Epithelial cell of prostate (primary cell): ENCODE results near the gene OIT3.

Source experiments
- DNase-seq: peaks from one replicate; pipeline ENCODE4 v3.0.0-alpha.2; 2011; ENCODE audit warnings: low read depth, low spot score
- H3K27ac ChIP-seq: fragments of 450-650 bp; 2 replicates; pipeline ENCODE4 v1.5.1; 2017; ENCODE audit warnings: mild to moderate bottlenecking

OIT3 gene

DNA sequence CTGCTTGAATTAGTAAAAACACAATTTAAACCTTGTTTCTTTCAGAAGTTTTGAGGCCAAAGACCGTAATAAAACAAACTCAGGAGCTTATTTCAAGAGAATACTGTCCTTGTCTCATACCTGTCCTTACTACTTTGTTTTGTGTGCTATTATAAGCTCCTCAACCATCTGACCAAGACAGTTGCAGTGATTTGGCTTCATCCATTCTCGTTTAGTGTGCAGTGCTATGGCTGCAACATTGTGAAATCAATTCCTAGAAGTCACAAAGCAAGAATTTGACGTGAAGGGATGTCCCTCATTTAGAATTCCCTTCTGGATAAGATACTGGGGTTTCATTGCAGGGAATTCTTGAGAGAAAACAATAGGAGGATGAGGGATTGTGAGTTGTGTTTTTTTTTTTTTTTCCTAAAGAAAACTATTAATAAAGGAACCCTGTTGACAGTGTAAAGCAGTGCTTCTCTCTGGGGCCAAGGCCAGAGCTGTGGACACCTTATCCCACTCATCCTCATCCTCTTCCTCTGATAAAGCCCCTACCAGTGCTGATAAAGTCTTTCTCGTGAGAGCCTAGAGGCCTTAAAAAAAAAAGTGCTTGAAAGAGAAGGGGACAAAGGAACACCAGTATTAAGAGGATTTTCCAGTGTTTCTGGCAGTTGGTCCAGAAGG lies at the start of gene OIT3:
TSS of gene OIT3 (plus strand) at position 604 of the 663 bp plus-strand sequence. CDS start 60 bp downstream, outside the sequence.
- no peak within 1 kb of the TSS for H3K27ac ChIP-seq

GRCh38 chr10:72846238-72846637 lies 47.3 kb upstream of the OIT3 start:
- peak overlapping the region; percentile 88 for H3K27ac ChIP-seq
- peak; percentile 73 for DNase-seq

More for the DNA sequence above, at the start of gene OIT3:
- DNase-seq, result no peak

DNA sequence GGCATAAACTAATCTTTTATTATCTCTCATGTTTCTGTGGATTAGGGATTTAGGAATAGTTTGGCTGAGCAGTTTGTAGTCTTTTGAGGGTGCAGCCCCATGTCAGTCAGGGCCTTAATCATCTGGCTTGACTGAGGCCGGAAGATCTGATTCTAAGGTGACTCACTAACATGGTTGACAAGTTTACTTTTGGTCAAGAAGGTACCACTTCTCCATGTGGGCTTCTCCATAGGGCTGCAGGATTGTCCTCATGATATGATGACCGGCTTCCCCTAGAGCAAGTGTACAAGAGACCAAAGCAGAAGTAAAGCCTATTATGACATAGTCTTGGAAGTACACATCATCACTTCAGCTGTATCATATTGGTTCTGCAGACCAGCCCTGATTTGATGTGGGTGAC lies 45.9 kb upstream of the OIT3 start:
- H3K27ac ChIP-seq, result peak overlapping the region; percentile 88
- peak; percentile 12 for DNase-seq

DNA sequence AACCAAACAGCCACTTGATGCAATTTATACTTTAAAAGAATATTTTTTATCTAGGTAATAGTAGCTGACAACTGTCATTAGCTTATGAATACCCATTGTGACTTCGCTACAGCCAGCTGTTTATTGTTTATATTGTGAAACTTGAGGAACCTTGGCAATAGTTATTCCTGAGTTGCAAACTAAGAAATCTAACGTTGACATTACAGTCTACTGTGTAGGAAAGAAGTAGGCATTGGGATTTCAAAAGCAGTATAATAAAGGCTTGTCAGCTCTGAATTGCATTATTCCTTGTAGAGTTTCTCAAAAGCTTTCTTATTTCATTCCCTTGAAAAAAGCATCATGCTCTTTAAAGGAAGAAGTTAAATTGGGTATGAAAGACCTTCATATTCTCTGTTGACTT lies 42.7 kb upstream of the OIT3 start:
- no peak overlapping the region for H3K27ac ChIP-seq
- DNase-seq, result no peak

DNA sequence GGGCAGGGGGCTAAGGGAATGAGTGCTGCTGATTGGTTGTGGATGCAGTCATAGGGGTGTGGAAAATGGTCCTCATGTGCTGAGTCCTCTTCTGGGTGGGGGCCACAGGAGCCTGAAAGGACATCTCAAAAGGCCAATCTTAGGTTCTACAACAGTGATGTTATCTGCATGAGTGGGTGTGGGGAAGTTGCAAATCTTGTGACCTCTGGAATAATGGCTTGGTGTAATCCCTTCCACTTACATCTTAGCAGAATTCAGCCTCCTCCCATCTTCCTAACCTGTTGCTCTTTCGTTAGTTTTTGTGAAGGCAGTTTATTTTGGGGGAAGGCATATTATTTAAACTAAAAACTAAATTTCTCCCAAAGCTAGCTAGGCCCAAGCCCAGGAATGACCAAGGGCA lies 42.0 kb upstream of the OIT3 start:
- H3K27ac ChIP-seq, result no peak overlapping the region
- DNase-seq, result no peak

DNA sequence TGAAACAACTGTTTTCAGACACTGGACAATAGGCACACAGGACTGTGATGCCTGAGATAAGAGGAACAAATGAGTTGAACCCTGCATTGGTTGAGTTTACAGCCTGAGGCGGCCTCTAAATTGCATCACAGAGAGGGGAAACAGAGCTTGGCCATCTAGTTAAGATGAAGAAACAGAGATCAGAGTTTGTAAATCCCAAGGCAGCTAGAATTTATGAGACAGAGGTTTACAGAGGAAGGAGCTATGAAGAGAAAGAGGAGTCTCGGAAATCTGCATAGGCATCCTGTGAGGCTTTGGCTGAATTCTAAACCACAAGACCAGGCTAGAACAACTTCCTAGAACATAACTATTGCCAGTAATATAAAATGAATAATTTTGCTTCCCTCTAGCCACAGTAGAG lies 41.0 kb upstream of the OIT3 start:
- H3K27ac ChIP-seq, result no peak overlapping the region
- no peak for DNase-seq

- no peak overlapping the region for H3K27ac ChIP-seq
- no peak for DNase-seq
Measured at GRCh38 chr10:72855129-72855528, 38.4 kb upstream of the OIT3 start.

DNA sequence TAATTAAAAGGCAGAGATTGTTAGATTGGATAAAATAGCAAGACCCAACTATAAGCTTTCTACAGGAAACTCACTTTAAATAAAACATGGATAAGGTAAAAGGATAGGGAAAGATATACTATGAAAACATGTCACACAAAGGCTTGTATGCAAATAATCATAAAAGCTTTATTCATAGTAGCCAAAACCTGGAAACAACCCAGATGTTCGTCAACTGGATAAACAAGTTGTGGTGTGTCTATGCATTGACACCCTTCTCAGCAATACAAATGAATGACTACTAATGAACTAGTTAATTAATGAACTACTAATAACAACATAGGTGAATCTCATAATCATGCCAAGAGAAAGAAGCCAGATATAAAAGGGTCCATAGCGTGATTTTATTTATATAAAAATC lies 37.7 kb upstream of the OIT3 start:
- no peak for DNase-seq
- no peak overlapping the region for H3K27ac ChIP-seq

GRCh38 chr10:72858067-72858466 lies 35.5 kb upstream of the OIT3 start:
- H3K27ac ChIP-seq, result no peak overlapping the region
- DNase-seq, result no peak

GRCh38 chr10:72862957-72863356 lies 30.6 kb upstream of the OIT3 start:
- no peak overlapping the region for H3K27ac ChIP-seq
- DNase-seq, result no peak

GRCh38 chr10:72875250-72876055 lies 18.1 kb upstream of the OIT3 start:
- DNase-seq, result no peak
- H3K27ac ChIP-seq, result no peak overlapping the region

GRCh38 chr10:72879245-72879644 lies 14.3 kb upstream of the OIT3 start:
- no peak for DNase-seq
- H3K27ac ChIP-seq, result no peak overlapping the region

DNA sequence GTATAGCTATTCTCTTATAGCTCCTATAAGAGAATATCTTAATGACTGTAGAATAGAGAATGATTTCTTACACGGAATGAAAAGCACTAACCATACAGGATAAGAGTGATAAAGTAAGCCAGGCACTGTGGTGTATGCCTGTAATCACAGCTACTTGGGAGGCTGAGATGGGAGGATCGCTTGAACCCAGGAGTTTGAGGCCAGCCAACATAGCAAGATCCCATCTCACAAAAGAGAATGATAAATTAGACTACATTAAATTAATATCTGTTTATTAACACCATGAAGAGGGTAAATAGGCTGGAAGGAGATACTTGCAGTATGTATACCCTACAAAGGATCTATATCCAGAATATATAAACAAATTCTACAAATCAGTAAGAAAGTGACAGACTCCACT lies 12.2 kb upstream of the OIT3 start:
- H3K27ac ChIP-seq, result no peak overlapping the region
- DNase-seq, result no peak

GRCh38 chr10:72883861-72884260 lies 9.7 kb upstream of the OIT3 start:
- no peak for DNase-seq
- no peak overlapping the region for H3K27ac ChIP-seq

- no peak for DNase-seq
- H3K27ac ChIP-seq, result no peak overlapping the region
Measured at GRCh38 chr10:72885953-72886352, 7.6 kb upstream of the OIT3 start.

- DNase-seq, result no peak
- peak overlapping the region; percentile 24 for H3K27ac ChIP-seq
Measured at GRCh38 chr10:72886621-72887020, 6.9 kb upstream of the OIT3 start.

DNA sequence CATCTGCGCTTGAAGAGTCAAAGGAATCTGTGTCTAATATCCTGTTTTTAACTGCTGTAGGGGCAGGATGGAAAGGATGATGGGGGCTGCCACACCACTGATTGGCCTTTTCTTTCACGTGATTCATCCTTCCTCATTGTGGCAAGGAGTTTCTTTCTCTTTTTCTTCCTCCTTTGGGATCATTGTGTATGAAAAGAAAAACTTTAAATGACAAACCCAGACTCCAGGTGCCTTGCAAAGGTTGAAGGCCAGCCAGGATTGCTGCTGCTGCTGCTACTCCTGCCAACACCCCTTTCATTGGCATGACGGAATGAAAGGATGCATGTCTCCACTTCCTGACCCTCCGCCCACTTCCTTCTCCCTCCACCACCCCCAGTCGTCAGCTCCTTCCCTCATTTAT lies 6.5 kb upstream of the OIT3 start:
- peak overlapping the region; percentile 24 for H3K27ac ChIP-seq
- no peak for DNase-seq

- no peak overlapping the region for H3K27ac ChIP-seq
- no peak for DNase-seq
Measured at GRCh38 chr10:72888151-72888638, 5.3 kb upstream of the OIT3 start.

- peak overlapping the region; percentile 24 for H3K27ac ChIP-seq
- DNase-seq, result peak; percentile 99
Measured at GRCh38 chr10:72889391-72889831, 4.1 kb upstream of the OIT3 start.

- H3K27ac ChIP-seq, result peak overlapping the region; percentile 24
- DNase-seq, result no peak
Measured at GRCh38 chr10:72890086-72890485, 3.5 kb upstream of the OIT3 start.

DNA sequence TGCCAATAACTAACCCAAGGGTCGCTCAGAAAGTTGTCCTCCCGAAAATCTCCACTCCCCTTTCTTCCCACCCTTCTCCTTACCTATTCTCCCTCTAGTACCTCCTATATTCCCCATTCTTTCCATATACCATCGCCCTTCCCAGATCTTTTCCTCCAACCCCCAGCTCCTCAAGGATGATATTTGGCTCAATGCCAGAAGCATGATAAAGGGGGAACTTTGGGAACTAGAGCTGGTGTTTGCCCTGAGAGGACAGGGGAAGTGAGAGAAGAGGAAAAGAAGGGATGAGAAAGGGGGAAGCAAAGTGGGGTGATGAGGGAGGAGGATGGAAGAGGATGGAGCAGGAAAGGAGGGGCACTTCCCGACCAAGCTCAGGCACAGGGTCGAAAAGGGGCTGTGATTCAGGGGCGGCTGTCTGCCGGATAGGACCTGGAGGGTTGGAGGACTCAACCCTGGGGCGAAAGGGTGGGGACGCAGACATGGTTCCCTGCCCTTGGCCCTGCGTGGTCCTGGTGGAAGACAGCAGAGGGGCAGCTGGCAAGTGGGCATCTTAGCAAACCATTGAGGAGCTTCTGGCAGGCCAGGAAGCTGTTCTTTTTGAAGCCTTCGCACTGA lies 1.8 kb downstream of the OIT3 start:
- no peak for DNase-seq
- H3K27ac ChIP-seq, result no peak overlapping the region
